Activated T-helper 2 cell treated with anti-CD3 and anti-CD28 coated beads, Interferon-gamma antibody, Interleukin-2, Interleukin-4, amounts not matched to agents 10 μg/mL and 5 μg/mL and 100 μg/mL, durations not matched to agents 14 hours and 24 hours and 36 hours (primary cell): ENCODE results near the gene SNED1. TPM values are rescaled to one million over a fixed set of nuclear protein-coding genes. Genes with fewer than 3 reads are reported as not detected.

Experiments used
- DNase-seq: peaks from one replicate; pipeline ENCODE4 v3.0.0; 2021; ENCODE audit warnings: low spot score
- H3K27ac Mint-ChIP-seq: one replicate; pipeline ENCODE4 v1.8.0; 2021; ENCODE audit warnings: mixed read lengths
- H3K27me3 Mint-ChIP-seq: one replicate; pipeline ENCODE4 v1.8.0; 2021; ENCODE audit warnings: low read depth, mixed read lengths
- H3K36me3 Mint-ChIP-seq: one replicate; pipeline ENCODE4 v1.8.0; 2021; ENCODE audit warnings: low read depth, mixed read lengths
- H3K4me1 Mint-ChIP-seq: one replicate; pipeline ENCODE4 v1.8.0; 2021; ENCODE audit warnings: low read depth, mixed read lengths
- H3K4me3 Mint-ChIP-seq: one replicate; pipeline ENCODE4 v1.8.0; 2021; ENCODE audit warnings: low read depth, mild to moderate bottlenecking, moderate library complexity, mixed read lengths
- H3K9me3 Mint-ChIP-seq: one replicate; pipeline ENCODE4 v1.8.0; 2021; ENCODE audit warnings: mixed read lengths
- intact Hi-C: fragments of 100-400 bp; cut with micrococcal nuclease; formaldehyde crosslinking; loops from one replicate; pipeline ENCODE4 v1.15.1; 2023
- total RNA-seq: library from RNA; stranded (reverse); gene quantifications from 2 replicates; pipeline ENCODE4 v1.2.3, GENCODE V29; 2022

Gene SNED1
- total RNA-seq, 1 donor from 2014 or later: 1.5 TPM

DNA sequence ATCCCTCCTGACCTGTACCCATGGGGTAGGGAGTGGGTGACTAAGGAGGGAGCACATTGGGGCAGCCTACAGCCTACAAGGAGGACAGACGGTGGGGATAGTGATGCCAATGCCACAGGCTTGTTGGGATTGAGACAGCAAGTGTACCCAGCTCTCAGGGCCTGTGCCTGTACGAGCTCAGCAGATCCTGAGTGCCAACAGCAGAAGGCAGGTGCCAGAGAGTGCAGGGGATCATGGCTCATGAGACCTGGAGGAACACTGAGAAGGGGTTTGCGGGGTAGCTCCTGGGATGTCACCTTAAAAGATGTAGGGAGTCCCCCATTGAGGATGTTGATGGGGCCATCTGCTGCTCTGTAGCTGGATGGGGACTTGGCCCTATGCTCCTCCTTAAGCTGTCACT lies 10.3 kb upstream of the SNED1 start:
- H3K9me3 Mint-ChIP-seq: no peaks in the 10 kb centered on the region
- H3K27ac Mint-ChIP-seq: no peak overlapping the region

DNA sequence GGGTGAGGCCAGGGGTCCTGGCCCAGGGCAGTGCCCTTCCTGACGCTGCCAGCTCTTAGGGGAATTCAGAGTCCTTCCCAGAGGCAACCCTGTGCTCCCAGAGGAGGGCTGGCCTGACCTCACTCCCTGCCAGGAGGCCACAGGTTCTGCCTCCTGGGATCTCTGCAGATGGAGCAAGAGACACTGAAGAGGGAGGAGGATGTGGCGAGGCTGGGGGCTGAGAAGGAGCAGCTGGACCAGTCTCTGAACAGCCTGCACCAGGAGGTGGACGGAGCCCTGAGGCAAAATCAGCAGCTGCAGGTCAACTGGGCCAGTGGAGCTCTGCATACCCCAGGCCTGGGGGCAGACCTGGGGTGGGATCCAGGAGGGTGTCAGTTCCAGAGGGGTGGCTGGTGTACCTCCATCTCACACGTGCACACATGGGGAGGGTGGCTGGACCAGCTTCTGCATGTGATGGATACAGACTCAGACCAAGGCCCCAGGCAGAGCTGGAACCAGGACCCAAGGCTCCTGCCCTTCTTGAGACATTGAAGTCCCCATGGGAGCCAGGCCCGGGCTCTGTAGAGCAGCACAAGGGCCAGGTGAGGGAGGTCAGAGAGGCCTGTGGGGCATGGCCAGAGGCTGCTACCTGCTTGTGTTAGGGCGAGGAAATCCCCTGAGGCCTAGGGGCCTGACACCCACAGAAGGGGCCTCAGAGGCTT lies 9.7 kb upstream of the SNED1 start:
- intact Hi-C loops: no loop called here
- H3K27ac Mint-ChIP-seq: no peak overlapping the region
- H3K4me3 Mint-ChIP-seq: no peak overlapping the region
- no peaks in the 10 kb centered on the region for H3K4me1 Mint-ChIP-seq
- H3K9me3 Mint-ChIP-seq: no peaks in the 10 kb centered on the region
- no peaks in the 10 kb centered on the region for H3K27me3 Mint-ChIP-seq
- DNase-seq: no peak
- no peaks in the 10 kb centered on the region for H3K36me3 Mint-ChIP-seq

More for the DNA sequence above, 10.3 kb upstream of the SNED1 start:
- H3K36me3 Mint-ChIP-seq: no peaks in the 10 kb centered on the region
- DNase-seq: no peak
- H3K4me3 Mint-ChIP-seq: no peak overlapping the region
- H3K27me3 Mint-ChIP-seq: no peaks in the 10 kb centered on the region
- H3K4me1 Mint-ChIP-seq: no peaks in the 10 kb centered on the region
- intact Hi-C loops: no loop called here

DNA sequence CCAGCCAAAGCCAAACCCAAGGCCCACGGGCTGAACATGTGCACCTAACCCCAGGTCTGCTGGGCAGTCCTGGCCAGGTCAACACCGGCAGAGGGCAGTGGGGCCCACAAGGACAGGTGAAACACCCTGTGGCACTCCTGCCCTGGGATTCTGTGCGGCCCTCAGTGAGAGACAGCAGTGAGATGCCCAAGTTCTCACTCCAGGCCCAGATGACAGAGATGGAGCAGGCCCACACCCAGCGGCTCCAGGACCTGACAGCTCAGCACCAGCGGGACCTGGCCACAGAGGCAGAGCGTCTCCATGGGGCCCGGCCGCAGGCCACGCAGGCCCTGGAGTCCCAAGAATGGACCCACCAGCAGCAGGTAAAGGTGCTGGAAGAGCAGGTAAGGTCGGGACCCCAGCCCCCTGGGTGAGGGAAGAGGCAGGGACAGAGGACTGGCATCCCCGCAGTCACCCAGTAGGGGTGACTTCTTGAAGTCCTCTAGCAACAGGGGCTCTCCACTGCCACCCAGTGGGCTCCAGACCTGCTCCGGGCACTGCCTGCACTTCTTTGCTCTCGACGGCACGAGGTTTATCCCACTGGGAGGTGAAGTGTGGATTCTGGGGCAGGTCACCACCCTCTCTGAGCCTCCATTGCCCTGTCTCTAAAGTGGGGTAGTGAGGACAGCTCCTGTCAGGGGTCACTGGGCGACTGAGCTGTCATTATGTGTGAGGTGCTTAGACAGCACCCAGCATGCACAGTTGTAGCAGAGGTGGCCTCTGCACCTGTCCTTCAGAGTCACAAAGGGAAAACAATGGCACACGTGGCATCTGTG lies 8.8 kb upstream of the SNED1 start:
- H3K9me3 Mint-ChIP-seq: no peaks in the 10 kb centered on the region
- H3K4me3 Mint-ChIP-seq: no peak overlapping the region
- H3K36me3 Mint-ChIP-seq: no peaks in the 10 kb centered on the region
- H3K4me1 Mint-ChIP-seq: no peaks in the 10 kb centered on the region
- intact Hi-C loops: no loop called here
- no peak for DNase-seq
- no peaks in the 10 kb centered on the region for H3K27me3 Mint-ChIP-seq
- no peak overlapping the region for H3K27ac Mint-ChIP-seq

DNA sequence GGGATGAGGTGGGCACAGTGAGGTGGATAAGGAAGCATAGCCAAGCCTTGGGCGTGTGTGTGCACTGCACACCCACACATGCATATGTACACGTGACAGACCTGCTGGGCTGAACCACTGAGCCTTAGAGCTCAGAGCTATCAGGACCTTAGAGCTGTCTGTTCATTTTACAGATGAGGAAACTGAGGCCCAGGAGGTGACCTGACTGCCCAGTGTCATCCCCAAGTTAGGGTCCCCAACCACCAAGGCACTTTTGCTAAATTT lies 8.2 kb upstream of the SNED1 start:
- Mint-ChIP-seq H3K4me1 (no peaks in the 10 kb centered on the region), H3K36me3 (no peaks in the 10 kb centered on the region), H3K27ac (no peak overlapping the region), H3K9me3 (no peaks in the 10 kb centered on the region), H3K4me3 (no peak overlapping the region), H3K27me3 (peaks cover 2% of the 10 kb centered on the region)
- intact Hi-C loops: no loop called here
- no peak for DNase-seq

DNA sequence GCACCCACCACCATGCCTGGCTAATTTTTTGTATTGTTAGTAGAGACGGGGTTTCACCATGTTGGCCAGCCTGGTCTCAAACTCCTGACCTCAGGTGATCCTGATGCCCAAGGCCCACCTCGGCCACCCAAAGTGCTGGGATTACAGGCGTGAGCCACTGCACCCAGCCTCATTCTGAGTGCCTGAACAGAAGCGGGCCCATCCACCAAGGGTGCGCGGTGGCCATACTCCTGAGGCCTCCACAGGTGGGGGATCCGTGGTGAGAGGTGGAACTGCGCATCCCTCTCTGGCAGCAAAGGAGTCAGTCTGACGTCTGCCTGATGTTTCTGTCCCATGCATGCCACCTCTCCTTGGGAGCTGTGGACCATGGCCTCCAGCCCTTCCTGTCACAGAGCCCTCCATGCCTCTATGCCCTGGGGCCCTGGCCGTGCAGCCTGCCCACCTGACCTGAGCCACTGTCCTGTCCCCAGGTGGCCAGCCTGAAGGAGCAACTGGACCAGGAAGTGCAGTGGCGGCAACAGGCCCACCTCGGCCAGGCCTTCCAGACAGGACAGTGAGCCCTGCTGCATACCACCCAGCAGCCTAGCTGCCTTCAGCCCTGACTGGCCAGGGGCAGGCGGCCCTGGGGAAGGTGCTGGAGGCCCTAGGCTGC lies 7.6 kb upstream of the SNED1 start:
- Mint-ChIP-seq H3K9me3 (no peaks in the 10 kb centered on the region), H3K36me3 (no peaks in the 10 kb centered on the region), H3K4me1 (no peaks in the 10 kb centered on the region), H3K27ac (no peak overlapping the region), H3K4me3 (no peak overlapping the region), H3K27me3 (peaks cover 4% of the 10 kb centered on the region)
- no peak for DNase-seq
- intact Hi-C loops: no loop called here

DNA sequence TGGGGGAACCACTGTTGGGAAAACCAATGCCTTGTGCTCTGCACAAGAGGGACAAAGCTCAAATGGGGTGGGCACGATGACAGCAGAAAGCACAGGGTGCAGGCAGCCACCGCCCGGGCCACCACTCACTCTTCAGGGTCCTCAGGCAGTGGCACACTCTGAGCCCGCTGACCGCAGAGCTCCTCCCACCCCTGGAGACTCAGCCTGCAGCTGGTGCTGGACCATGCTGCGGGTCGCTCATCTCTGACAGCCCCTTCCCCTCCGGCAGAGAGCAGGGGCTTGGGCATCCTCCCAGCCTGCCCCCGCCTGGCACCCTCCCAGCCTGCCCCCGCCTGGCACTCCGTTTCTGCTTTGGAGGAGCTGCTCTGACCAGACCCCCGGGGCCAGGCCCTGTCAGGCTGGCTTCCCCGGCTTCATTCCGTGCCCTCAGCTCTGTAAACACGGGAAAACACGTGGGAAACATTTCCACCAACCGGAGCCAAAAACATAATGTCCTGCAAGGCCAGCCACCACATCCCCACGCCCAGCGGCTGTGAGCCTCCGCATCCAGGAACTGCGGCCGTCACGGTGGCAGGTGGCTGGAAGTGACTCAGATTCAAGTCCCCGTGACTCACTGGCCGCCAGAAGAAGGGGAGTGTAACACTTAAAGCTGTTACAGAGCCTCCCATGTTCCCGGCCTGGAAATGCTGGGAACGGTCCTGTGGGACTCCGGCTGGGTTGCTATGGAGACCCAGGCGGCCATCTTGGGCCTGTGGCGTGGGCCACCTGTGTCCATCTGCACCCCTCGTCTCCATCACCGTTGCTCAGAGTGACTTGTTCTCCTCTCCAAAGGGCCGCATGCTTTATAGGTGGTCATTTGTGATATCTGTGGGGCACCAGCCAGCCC lies 6.8 kb upstream of the SNED1 start:
- Mint-ChIP-seq H3K4me3 (no peak overlapping the region), H3K27ac (no peak overlapping the region), H3K9me3 (no peaks in the 10 kb centered on the region), H3K27me3 (peaks cover 4% of the 10 kb centered on the region), H3K36me3 (no peaks in the 10 kb centered on the region), H3K4me1 (no peaks in the 10 kb centered on the region)
- DNase-seq: no peak
- intact Hi-C loops: no loop called here

DNA sequence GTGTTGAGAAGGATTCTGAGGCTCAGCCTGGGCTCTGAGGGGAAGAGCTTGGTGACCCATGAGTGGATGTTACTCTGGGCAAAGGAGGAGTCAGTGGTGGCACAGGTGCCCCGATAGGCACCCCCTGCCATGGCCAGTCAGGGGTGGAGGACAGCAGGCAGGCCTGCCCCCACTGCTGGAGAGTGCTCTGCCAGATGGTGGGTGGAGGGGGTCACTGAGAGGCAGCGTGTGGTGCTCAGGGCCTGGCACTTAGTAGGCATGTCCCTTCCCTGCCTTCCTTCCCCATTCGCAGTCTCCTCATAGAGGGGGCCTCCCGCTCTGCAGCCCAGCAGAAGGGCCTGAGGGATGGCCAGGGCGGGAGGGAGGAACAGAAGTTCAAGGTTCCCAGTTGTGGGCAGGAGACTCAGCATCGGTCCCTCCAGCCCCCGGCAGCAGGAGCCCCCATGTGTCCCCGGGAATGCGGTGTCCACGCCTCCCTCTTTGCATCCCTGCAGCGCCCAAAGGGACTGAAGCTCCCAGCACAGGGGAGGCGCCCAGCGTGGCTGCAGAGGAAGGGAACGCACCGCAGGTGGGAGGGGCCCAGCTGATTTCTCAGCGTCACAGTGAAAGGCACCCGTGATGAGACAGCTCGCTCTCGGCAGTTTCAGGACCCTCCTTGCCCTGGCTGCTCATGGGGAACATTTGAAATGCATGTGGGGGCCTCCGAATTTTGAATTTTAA lies 5.7 kb upstream of the SNED1 start:
- intact Hi-C loops: no loop called here
- H3K27ac Mint-ChIP-seq: no peak overlapping the region
- H3K9me3 Mint-ChIP-seq: no peaks in the 10 kb centered on the region
- DNase-seq: no peak
- H3K4me1 Mint-ChIP-seq: no peaks in the 10 kb centered on the region
- no peak overlapping the region for H3K4me3 Mint-ChIP-seq
- peaks cover 14% of the 10 kb centered on the region for H3K27me3 Mint-ChIP-seq
- no peaks in the 10 kb centered on the region for H3K36me3 Mint-ChIP-seq

DNA sequence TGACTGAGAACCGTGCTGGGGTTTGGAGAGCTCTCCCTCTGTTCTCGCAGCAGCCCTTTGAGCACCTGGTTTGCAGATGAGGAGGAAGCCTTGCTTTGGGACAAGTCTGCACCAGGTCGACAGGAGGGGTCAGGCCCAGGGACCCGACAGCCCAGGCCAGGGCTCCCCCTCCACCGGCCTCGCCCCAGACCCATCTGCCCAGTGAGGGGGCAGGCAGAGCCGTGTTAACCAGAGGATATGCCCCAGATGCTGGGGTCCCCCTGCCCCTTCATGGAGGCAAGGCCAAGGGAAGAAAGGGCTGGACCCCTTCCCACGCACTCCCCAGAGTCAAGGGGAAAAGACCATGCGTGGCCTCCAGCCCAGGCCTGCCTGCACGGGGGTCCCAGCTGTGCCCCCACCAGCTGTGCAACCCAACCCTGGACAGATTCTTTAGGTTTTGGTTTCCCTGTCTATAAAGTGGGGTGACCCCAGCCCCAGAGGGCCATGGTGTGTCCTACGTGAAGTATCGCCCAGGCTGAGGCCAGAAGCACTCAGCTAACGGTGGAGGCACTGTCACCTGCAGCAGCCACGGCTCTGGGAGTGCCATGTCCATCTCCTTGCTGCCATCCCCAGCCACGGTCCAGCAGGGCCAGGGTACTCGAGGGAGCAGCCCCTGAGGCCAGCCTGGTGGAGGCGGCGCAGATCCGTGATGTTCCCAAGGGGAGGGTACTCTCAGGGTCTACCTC lies 4.8 kb upstream of the SNED1 start:
- no peaks in the 10 kb centered on the region for H3K36me3 Mint-ChIP-seq

DNA sequence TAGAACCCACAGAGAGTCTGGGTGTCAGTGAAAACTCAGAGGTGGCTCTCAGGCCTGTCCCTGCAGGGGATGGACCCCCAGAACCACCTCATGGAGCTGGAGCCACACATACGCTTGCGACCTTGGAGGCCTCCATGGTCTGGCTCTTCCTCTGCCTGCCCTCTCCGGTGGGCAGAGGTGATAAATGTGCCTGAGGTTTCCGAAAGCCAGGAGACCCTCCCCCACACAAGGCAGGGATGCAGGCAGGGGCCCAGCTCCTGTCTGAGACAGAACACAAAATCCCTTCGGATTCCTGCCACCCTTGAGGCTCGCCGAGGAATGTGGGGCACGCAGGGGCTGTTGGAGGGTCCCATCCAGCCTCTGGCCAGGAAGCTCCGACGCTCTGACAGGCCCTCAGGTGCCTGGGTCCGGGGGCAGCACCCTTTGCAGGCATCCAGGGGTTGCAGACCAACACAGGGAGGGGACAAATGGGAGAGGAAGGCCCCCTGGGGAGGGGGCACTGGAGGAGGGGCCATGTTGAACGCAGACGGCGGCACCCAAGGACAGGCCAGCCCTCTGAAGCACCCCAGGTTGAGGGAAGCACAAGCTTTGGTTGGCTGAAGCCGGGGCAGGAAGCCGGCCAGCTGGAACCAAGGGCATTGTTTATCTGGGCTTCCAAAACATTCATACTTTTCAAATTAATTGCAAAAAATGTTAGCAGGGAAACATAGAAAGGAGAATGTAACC lies 4.1 kb upstream of the SNED1 start:
- no peak overlapping the region for H3K4me3 Mint-ChIP-seq
- no peak overlapping the region for H3K27ac Mint-ChIP-seq
- no peaks in the 10 kb centered on the region for H3K36me3 Mint-ChIP-seq

More for the DNA sequence above, 4.8 kb upstream of the SNED1 start:
- Mint-ChIP-seq H3K27me3 (peaks cover 14% of the 10 kb centered on the region), H3K4me1 (no peaks in the 10 kb centered on the region), H3K27ac (no peak overlapping the region), H3K9me3 (no peaks in the 10 kb centered on the region), H3K4me3 (no peak overlapping the region)
- no peak for DNase-seq
- intact Hi-C loops: no loop called here

DNA sequence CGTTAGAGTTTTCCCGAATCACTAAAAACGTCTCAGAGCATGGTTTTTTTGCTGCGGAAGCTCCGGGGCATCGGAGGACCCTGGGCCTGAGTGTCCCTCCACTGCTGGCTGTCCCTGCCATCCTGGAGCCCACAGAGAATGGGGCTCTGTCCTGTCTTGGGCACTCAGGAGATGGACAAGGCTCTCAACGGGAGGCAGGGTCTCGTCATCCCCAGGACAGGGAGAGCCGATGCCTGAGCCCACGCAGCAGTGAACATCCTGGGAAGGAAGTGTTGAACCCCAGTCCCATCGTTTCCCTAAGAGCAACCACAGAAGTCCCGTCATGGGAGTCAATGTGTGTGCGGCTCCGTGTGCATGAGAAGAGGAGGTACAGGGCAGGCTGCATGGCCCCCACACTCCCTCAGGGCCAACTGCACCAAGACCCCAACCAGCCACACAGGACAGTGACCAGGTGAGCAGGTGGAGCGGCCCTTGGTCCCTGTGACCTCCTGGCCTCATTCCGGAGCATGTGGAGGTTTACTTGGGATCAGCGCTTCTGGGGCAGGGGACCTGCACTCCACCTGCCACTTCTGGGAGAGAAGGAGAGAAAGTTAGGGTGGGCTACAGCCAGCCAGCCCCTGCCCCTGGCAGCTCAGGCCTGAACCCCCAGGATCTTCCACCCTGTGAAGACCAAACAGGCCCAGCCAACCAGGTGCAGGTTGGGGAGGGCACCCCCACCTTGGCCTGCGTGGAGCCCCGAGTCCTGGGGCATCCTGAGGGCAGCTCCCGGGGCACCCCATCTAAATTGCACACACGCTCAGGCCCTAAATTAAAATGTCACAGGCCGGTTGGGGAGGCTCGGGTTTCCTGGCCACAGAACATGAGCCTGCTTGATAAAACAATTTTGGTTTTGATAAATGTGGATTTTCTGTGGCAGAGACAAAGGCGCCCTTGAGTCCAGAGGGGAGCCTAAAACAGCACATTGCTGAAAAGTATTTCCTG lies 3.1 kb upstream of the SNED1 start:
- intact Hi-C loops: no loop called here
- no peak for DNase-seq
- Mint-ChIP-seq H3K27me3 (peaks cover 24% of the 10 kb centered on the region), H3K36me3 (no peaks in the 10 kb centered on the region), H3K4me1 (no peaks in the 10 kb centered on the region), H3K9me3 (no peaks in the 10 kb centered on the region), H3K4me3 (no peak overlapping the region), H3K27ac (no peak overlapping the region)

More for the DNA sequence above, 4.1 kb upstream of the SNED1 start:
- intact Hi-C loops: no loop called here
- no peak for DNase-seq
- H3K27me3 Mint-ChIP-seq: peaks cover 14% of the 10 kb centered on the region
- no peaks in the 10 kb centered on the region for H3K9me3 Mint-ChIP-seq
- H3K4me1 Mint-ChIP-seq: no peaks in the 10 kb centered on the region
